CD4-positive, alpha-beta T cell treated with Interleukin-1 beta for 1 hour (primary cell): Measurements from ENCODE around the gene FMN2.

Experiments used
- DNase-seq, 2 donors: peaks; one replicate each; pipeline ENCODE4 v3.0.0-alpha.2; 2020 to 2022

The FMN2 gene

DNA sequence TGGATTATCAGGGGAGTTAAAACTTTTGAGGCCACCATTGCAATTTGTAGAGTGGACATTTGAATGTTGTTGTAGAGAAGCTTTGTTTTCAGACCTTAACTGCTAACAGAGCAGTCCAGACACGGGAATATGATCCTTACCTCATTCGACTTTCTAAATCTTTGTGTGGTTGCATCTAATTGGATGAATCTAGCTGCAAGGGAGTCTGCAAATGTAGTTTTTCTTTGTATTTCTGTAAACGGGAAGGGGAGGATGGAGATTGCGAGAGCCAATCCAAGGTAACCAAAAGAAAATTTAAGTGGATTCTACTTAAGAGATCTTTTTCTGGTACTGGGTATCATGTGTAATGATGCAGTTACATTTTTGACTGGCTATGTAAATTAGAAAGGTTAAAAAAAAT, 110.2 kb downstream of the FMN2 start:
- no peak for DNase-seq

DNA sequence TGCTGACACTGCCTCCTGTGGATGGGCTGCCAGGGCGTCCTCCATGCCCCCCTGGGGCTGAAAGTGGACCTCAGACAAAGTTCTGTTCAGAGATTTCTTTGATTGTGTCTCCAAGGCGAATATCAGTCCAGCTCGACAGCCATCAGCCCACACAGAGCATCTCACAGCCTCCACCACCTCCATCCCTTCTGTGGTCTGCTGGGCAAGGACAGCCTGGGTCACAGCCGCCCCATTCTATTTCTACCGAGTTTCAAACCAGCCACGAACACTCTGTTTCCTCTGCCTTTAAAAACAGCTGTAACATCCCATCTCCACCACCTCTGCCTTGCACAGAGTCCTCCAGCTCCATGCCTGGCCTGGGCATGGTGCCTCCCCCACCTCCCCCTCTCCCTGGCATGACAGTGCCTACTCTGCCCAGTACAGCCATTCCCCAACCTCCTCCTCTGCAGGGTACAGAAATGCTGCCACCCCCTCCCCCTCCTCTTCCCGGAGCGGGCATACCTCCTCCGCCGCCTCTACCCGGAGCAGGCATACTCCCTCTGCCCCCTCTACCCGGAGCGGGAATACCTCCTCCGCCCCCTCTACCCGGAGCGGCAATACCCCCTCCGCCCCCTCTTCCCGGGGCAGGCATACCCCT, 115.5 kb downstream of the FMN2 start:
- DNase-seq, result no peak

DNA sequence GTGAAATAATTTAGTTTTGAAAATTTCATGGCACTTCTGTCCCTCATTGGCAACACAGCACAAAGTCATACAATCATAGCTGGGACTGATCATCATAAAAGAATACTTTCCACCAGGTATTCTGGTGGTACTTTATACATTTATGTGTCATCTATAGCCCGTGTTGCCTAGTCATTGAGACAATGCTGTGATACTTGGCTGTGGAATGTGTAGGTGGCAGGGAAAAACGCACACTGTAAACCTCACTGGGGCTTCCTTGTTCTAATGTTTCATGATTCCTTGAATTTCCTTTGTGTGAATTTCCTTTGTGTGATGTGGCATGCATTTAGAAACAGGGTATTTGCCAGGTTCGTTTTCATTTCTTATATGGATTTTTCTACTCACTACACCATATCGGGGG, 118.3 kb downstream of the FMN2 start:
- no peak for DNase-seq

DNA sequence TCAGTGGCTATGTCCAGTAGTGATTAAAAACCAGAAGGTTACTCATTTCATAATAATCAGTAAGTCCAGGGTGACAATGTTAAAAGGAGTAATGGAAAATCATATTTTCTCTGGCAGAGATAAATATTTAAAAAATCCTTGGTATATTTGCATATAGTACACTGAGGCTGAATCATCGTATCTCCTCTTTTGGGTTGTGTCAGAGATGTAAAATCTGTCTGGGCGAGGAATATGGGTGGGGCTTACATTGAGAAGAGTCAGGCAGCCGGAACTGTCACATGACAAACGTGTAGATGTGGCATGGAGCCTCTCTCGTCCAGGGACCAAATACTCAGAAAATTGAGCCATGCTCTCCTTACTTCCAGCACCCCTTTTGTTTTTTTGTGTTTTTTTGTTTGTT, 120.9 kb downstream of the FMN2 start:
- no peak for DNase-seq

DNA sequence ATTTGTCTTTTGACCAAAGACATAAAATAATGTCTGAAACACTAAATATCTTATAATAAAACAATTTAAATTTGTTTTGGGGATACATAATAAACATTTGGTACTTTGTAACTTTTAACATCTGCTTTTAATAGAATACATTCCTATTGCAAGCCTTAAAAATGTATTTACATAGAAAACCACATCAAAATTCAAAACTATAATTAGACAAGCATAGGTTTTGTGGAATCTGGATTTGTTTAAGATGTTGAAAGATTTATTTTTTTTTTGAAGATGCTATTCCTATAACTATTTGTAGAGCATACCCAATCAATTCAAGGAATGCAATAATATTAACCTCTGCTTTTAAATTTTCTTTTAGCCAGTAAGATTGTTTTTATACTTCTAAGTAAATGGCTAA, 125.7 kb downstream of the FMN2 start:
- no peak for DNase-seq

DNA sequence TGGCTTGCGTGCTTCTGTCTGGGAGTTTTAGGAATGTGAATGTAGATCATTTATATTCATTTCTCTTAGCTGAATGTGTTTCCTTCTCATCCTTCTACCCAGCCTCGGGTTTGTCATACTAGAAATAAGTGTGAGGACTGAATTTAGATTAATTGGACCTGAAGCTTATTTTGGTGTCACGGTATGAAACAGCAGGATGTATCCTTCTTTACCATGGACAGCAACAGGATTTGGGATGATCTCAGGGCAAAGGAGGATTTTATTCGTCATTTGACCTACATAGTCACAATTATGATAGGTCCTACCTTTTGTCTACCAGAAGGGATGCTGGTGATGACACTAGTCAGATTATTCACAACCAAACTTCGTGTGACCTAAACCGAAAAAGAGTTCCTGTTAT, 127.4 kb downstream of the FMN2 start:
- DNase-seq, result no peak

DNA sequence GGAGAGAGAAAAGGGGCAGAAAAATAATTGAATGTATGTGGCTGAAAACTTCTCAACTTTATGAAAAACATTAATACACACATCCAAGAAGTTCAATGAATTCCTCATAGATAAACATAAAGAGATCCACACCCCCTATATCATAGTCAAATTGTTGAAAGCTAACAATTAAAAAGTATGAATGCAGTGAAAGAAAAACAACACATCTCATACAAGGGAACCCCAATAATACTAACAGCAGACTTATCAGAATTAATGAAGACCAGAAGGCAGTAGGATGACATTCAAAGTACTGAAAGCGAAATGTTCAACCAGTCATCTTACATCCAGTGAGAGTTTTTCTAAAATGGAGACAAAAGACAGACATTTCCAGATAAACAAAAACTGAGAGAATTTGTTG, 134.4 kb downstream of the FMN2 start:
- no peak for DNase-seq

DNA sequence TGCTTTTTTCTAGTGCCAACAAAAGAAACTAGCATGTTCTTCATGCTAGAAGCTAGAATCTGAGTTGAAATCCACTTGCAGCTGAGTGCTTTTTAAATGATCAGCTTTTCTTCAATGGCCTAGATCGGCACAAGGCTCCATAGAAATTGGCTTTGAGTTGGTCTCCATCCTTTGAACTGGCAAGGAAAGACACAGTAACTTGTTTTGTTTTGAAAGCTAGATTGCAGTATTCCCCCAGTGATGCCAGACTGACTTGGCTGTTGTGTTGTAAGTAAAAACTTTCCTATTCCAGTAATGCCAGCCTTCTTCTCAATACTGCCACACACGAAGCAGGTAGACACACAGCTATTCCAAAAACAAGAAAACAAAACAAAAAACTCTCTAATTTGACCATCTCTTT, 139.1 kb downstream of the FMN2 start:
- no peak for DNase-seq

DNA sequence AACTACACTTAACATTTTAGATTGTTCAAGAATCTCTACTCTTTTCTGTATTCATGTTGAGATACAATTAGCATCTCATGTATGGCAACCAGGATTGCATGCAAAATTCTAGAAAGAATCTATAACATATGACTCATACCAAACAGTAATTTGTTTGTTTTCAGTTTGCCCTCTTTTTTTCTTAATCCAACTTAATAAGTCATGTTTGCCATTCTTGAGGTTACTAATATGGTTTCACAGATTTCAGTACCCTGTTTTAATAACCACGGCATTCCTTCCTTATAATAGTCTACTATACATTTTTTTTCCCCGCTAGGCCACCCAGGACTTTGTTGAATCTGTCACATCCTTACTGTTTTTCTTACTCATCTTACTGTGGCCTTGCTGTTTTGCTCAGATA, 140.8 kb downstream of the FMN2 start:
- no peak for DNase-seq

DNA sequence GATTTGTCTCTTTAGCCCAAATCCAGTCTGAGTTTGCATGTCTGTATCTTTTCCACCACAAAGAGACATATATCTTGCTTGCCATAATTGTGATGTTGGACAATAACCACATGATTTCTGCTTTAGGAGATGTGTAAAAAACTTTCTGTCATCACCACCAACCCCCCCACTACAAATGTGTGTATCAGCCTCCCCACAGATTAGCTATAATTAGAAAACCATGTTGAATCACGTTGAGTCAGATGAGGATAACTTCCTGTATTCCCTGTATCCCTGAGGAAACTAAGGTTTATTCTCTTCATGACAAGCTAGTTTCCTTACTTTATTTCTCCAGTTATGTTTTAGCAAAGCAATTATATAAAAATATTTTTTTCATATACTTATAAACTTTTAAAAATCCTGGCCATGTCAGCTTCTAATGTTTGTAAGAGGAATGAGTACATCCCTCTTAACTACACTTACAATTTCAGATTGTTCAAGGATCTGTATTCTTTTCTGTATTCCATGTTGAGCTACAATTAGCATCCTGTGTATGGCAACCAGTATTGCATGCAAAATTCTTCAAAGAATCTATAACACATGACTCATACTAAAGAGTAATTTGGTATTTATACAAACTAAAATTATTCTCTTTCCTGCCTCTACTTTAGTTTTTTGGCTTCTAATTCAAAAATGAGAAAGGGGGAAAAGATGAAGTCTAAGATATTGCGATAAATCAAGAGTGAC, 143.0 kb downstream of the FMN2 start:
- DNase-seq, result no peak

DNA sequence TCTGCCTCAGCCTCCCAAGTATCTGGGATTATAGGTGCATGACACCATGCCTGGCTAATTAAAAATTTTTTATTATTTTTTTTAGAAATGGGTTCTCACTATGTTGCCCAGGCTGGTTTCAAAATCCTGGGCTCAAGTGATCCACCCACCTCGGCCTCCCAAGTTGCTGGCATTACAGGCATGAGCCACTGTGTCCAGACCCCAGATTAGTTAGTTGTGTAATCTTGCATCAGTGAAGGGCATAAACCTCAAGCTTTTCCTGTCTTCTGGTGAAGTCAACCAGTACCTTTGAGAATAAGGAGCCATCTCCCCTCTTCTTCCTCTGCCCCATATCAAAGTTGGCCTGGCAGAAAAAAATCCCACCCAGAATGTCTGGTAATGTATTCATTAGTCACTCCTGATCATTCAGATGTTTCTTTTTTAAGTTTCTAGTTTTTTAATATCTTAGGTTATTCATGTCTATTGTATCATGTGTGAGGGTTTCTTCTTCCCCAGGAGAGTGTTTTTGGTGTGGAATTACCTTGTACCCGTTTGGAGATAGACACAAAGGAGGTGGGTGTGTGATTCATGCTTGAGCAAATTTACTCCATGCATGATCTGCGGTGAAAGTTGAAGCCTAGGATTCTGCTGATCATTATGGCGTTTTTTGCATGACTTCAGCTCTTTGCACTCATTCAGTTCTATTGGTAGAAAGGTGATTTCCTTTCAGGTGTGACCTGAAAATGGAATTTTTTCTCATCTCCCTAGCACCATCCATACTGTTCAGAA, 144.0 kb downstream of the FMN2 start:
- no peak for DNase-seq

DNA sequence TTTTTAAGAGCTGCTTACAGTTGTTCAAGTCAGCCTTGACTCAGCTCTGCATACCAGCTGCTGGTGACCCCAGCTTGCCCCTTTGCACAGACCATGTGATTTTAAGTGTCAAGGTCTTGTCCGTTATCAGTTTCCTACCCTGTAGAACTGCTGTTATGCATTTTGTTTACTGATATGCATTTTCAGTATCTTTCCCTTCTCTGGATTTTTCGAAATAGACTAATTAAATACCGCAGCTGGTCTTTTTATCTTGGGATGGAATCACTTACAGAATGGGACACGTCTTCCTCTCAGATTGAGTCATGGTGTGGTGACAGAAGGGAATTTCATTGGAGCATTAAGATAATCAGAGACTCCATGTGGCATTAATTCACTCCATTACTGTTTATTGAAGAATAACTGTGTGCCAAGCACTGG, 145.6 kb downstream of the FMN2 start:
- DNase-seq, result no peak

DNA sequence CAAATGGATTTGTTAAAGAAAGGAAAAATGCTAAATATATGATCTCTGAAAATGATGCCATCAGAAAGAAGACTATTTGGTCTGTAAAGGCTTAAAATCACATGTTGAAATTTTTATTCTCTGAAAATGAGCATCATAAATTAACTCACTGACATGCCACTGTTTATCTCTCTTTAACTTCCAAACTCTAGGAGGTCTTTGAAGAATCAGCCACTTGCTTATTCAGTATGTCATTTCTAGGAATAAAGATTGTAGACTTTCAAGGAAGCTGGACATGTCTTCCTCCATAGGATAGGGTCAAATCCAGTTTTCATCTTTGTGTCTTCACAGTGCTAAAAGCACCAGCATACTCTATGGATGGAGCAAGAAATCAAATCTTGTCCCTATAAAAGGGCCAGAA, 147.6 kb downstream of the FMN2 start:
- no peak for DNase-seq

DNA sequence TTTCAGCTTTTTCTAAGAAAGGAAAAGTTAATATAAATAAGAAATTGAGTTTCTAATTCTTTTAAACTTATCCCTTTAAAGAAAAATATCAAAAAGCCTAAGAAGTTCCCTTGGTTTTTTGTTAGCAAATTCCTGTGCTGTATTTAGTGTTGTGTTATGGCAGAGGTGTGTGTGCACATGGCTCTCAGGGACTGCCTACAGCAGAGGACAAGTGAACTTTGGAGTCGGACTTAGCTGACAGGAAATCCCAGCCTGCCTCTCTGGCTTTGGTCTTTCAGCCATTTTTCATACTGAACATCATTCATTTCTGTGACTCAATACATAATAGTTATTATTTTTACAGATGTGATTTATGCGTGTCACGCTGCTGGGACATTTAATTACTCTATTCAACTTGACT, 149.6 kb downstream of the FMN2 start:
- DNase-seq, result no peak

DNA sequence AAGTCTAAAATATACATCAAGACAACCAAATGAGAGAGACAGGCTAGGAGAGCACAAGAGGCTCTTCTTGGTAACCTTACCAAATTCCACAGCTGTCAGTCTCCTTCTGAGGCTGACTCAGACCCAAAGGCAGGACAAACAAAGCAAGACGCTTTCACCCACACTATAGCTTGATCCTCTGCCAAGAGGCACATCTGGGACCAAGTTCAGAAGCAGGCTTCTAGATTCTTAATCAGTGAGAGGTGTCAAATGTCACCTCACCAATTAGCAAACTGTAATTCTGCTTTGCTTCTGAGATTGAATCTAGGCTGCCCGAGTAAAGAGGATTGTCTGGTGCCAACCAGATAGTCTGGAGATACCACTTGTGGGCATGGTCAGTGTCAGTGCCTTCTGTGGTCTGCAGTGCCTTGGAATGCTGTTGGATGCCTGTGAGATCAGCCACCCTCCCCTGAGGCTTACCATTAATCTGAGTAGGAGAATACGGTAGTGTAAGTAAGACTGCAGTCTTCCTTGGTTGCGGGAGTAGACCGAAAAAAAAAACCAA, 151.0 kb downstream of the FMN2 start:
- no peak for DNase-seq

DNA sequence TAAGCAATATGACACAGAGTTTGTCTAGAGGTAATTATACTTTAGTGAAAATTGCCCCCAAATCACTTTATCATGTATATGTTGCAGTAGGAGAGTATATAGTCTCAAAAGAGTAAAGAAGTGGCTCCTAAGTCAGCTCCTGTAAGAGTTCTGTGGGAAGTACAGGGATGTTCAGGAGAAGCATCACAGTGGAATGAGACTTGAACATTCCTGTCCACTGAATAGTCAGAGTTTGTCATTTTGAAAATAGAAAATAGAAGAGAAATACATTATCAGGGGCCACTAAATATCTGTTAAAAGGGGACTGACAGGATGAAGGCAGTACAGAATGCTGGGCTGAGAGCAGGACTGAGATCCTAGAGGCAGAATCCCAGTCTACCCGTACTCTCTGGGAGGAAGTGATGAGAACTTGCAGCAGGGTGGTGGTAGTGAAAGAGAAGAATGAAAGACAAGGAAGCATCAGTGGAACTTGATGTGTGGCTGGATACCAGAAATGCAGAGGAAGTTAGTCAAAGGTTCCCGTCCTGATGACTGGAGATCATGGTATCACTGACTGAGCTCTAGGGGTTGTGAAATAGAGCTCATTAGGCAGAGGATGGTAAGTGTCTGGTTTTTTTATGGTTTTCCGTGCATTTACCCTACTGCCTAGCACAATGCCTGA, 153.4 kb downstream of the FMN2 start:
- no peak for DNase-seq

DNA sequence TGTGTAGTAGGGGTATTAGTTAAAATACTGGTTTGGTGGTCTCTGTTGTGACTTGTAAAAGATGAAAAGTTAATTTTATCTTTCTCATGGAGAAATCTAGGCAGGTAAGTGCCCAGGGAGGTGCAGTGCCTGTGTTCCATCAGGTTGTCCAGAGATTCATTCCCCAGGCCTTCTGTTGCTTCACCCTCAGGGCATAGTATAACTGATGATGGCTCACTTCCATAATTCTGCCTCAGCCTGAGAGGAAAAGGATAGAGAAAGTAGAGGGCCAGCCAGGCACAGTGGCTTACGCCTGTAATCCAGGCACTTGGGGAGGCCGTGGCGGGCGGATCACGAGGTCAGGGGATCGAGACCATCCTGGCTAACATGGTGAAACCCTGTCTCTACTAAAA, 153.9 kb downstream of the FMN2 start:
- no peak for DNase-seq

DNA sequence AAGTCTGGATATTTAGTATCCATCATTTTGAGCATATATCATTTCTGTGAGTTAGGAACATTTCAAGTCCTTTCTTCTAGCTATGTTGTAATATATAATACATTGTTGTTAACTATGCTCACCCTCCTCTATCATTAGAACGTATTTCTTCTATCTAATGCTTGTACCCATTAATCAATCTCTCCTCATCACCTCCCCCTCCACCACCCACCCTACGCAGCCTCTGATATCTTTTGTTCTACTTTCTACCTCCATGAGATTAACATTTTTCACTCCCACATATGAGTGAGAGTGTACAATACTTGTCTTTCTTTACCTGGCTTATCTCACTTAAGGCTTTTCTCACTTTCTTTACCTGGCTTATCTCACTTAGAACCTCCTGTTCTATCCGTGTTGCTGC, 156.2 kb downstream of the FMN2 start:
- DNase-seq, result no peak

DNA sequence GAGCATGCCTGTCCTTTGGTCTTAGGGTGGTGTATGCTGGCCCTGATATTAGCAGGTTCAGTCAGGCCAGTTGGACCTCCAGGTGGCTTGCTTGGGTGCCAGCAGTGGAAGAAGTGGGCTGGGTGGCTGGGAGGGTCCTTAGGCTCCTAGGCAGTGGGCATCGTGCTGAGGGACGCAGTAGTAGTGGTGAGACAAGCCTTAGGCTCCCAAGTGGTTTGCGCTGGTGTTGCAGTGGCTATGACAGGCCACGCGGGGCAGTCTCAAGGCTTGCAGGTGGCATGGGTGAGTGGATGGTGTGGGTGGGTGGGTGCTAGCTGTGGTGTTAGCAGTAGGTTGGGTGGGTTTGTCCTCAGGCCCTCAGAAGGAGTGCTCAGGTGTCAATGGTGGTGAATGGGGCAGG, 162.3 kb downstream of the FMN2 start:
- no peak for DNase-seq

DNA sequence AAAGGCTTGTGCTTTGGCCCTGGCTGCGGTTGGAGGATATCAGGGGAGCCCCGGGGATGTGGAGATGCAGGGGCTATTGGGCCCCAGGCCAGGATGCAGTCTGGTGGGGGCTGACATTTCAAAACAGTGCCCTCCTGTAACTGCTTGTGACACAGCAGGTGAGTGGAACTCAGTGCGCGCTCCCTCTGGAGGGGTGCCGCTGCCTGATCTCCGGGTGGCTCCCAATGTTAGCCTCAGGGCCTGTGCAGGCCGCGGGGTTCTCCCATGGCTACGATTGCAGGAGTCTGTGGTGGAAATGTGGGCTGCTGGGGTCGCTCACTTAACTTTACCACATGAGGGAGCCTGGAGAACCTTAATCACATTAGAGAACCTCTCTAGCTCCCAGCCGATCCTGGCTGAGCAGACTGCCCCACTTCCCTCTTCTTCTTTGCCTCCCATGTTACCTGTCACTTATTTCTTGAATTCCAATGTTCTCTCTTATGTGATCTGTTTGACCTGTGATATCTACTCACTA, 163.2 kb downstream of the FMN2 start:
- DNase-seq, result no peak

DNA sequence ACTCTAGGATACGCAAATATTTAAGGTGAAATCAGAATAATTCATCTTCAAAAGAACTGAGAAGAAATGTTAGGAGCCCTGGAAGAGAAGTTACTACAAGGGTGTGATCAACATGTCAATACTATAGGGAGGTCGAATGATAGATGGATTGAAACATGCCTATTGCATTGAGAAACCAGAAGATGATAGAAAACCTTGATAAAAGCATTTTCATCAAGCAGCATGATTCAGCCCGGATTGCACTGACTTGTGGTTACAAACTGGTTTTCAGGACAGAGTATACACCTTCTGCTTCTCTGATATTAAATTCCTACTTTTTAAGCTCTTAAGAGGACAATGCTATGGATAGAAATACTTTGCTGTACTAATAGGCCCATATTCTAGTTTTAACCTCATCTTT, 164.2 kb downstream of the FMN2 start:
- no peak for DNase-seq

DNA sequence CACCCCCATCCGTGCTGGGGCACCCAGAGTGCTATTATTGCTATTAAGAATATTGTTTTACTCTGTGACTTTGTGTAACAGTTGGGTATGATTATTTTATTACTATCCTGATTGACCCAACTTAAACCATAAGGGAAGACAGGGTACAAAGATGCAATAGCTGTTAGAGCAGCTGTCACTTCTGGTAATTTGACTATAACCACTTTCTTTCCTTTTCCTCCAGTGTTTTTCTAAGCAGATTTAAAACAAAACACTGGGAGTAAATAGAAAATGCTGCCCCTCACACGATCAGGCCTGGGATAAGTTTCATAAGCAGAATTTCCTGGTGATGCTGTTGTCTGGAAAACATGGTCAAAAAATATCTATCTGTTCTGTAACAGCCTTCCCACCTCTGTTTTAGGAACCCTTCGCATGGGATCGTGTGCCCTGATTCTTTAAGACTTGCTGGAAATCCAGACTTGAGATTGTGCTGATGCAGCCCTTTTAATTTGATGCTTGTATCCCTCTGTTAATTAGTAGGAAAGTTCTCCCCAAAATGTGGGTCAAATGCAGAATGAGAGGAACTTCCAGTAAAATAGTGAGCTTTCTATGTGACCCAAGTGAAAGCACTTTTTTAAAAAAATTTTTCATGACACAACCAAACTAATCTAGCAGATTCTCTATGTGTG, 165.3 kb downstream of the FMN2 start:
- DNase-seq, result no peak

DNA sequence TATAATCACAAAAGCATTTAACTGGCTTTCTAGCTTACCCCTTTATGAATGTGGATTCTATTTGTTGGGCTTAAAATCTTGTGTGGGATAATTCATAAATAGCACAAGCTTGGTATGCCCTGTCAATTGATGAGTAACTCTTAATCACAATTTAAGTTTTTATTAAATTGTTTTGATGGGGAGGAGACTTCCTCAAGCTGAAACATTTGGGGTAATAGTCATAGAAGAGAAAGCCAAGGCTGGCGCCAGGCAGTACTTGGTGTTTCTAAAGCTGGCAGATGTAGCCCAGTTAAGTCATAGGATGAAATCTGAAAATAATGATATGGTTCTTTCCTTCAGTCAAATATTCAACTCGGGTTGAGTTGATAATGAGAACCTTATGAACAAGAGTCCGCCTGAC, 167.2 kb downstream of the FMN2 start:
- DNase-seq, result no peak
